ENCODE measurements around the gene FAM193A.
"Not testable (repeated sequence)": the region's sequence is repeated elsewhere in the genome, so short reads cannot be mapped to it uniquely, and the experiment has no call there.

FAM193A gene, protein sequence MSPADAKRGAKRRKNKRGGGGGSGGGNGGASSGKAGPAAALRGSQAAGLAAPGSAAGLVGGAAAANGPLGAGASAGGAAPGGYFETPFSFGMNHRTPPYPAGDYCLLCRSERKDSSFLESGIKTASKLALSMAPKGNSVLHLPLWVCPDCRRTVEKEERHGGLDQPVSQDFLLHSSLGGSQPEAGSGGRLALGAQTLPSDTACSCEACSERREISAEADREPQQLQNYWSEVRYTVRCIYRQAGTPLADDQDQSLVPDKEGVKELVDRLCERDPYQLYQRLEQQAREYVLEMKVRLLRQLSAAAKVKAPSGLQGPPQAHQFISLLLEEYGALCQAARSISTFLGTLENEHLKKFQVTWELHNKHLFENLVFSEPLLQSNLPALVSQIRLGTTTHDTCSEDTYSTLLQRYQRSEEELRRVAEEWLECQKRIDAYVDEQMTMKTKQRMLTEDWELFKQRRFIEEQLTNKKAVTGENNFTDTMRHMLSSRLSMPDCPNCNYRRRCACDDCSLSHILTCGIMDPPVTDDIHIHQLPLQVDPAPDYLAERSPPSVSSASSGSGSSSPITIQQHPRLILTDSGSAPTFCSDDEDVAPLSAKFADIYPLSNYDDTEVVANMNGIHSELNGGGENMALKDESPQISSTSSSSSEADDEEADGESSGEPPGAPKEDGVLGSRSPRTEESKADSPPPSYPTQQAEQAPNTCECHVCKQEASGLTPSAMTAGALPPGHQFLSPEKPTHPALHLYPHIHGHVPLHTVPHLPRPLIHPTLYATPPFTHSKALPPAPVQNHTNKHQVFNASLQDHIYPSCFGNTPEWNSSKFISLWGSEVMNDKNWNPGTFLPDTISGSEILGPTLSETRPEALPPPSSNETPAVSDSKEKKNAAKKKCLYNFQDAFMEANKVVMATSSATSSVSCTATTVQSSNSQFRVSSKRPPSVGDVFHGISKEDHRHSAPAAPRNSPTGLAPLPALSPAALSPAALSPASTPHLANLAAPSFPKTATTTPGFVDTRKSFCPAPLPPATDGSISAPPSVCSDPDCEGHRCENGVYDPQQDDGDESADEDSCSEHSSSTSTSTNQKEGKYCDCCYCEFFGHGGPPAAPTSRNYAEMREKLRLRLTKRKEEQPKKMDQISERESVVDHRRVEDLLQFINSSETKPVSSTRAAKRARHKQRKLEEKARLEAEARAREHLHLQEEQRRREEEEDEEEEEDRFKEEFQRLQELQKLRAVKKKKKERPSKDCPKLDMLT (N-terminal part only)

DNA sequence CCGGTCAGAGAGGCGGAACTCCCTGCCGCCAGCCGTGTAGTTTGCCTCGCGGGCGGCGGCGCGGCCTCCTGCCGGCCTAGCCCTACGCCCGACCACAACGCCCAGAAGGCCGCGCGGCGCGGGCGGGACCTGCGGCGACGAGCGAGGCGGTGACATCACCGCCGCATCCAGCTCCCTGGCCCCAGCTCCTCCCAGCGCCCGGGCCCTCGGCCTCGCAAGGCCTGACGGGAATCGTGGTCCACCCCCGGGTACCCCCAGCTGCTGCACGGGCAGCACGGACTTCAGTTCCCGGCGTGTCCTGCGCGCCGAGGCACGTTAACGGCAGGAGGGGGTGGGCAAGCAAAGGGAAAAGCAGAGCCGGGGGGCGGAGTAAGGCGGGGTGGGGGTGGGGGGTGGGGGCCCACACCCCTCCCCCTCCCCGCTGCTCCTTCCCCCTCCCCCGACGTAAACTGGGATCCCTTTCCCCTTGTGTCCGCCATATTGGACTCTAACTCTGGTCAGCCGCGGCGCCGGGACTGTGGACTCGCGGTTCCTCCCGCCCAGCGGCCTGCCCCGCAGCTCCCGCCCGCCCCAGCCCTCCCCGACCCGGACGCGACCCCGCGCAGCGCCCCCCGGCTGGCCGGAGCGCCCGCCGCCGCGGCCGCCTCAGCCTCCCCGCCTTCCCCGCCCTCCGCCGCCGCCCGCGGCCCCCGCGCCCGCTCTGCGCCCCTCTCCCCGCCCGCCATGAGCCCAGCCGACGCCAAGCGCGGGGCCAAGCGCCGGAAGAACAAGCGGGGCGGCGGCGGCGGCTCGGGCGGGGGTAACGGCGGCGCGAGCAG, at the start of gene FAM193A:
TSS of gene FAM193A (plus strand) at position 455 of the 818 bp plus-strand sequence. CDS start at position 724, 269 bp downstream.
- peak; percentile 95 to 99 (median 97) for DNase-seq (ENCODE audit: low read depth in 3 of 3)

DNA sequence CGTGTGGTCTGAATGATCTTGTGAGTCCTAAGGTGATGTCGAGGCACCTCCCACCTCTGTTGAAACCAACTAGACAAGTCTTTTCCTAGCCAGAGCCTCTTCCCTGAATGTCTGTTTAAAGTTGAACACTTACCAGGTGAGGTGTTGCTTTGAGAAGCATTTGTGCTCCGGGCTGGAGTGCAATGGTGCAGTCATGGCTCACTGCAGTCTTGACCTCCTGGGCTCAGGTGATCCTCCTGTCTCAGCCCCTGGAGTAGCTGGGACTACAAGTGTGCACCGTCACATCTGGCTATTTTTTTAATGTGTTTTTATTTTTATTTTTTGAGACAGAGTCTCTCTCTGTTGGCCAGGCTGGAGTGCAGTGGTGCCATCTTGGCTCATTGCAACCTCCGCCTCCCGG, 49.5 kb upstream of the FAM193A start:
- no peak for DNase-seq (ENCODE audit: low read depth in 3 of 3)

DNA sequence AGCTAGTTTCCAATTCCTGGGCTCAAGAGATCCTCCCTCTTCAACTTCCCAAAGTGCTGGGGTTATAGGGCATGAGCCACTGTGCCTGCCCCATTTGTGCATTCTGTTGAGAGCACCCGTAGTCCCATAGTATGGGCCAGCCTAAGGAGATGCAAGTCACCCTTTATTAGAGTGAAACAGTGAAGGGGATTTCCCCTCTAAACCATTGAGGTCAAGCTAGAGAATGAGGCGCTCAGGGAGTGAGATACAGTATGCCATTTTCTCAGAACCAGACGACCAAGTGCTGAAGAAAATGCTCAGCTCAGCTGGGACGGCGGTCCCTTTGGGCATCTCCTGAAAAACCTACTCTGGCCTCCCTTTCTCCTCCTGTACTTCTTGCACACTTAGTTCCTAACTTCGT, 48.8 kb upstream of the FAM193A start:
- no peak for DNase-seq (ENCODE audit: low read depth in 3 of 3)

DNA sequence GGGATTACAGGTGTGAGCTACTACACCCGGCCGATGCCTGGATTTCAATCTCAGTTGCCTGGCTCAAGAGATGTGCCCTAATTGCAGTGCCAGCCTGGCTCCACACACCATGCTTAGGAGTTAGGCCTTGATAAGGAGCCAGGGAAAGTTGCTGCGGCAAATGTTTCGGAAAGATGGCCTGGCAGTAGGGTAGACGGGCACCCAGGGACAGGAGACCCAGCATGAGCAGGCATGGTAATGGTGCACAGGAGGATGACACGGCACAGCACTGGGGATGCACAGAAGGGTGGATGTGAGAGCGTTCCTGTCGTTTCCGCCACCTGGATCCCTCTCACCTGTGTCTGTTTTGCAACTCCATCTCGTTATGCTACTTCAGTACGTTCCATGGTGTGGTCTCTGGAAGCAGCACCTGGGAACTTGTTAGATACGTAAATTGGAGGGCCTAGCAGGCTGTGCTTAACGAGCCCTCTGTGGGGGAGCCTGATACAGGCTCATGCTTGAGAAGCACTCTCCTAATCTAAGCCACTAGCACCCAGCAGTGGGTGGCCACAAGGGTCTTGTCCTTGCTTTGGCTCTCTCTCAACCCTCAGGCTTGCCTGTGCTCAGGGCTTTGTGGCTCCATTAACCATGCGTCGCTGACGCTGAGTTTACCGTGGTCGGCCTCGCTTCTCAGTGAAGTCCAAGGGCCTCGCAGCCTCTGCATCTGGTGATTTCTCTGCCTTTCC, 47.2 kb upstream of the FAM193A start:
- no peak for DNase-seq (ENCODE audit: low read depth in 3 of 3)

DNA sequence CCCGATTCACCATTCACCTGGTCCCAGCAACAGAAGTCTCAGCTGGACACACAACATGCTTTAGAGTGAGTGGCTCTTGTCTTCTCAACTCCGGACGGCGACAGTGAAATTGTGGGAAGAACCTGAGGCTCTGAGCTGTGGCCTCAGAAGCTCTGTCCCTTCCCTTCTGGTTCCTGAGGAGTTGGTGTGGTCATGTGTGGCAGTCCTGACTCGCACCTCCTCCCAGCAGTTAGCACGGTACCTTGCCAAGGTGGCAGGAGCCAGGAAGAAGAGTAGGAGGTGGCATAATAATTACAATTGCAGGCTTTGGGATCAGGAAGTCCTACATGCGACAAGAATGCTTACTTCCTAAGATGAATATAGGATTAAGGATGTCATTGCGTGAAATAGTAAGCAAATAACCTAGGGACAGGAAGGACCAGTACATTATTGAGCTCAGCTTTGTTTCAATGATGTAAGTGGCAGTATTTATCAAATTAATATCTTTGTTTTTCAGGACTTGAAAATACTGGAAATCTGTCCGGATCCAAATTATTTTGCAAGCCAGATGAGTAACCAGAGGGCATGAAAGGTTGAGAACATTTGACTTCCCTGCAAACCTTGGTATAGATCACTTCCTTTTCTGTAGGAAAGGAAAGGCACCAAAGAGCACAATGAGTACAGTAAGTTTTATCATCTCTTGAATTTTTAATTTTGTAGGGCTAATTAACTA, 46.5 kb upstream of the FAM193A start:
- no peak for DNase-seq (ENCODE audit: low read depth in 3 of 3)

DNA sequence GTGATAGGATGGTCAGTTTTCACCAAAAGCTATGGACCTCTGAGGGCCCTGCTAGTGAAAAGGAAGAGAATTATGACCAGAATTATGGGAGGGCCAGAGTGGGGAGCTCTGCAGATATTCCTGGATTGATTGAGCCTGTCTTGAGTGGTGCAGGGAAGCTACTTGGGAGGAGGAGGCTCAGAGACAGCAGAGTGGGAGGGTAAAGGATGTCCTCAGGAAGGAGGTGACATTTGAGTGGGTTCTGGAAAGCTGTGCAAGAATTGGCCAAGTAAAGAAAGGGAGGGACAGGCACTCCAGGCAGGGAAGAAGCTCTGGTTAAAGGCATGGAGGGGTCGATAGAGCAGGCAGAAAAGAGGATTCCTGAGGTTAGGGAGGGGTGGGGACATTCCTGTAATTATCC, 43.5 kb upstream of the FAM193A start:
- DNase-seq (ENCODE audit: low read depth in 3 of 3), result no peak

DNA sequence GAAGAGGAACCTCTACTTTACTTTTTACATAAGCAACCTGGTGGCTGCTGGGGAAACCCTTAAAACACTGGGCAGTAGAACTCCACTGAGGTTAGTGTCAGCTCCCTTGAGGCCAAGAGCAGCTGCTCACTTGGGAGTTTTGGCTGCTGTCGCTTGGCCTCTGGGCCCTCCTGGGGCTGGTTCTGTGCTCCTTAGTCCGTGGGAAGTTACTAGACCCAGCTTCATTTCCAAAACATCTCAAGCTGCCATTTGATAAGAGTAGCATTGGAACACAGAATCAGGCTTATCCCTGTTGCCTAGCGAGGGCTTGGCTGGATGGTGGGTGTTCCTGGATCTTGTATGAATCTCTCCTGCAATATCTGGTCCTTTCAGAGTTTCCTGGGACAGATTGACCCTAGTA, 41.5 kb upstream of the FAM193A start:
- DNase-seq (ENCODE audit: low read depth in 3 of 3), result no peak

DNA sequence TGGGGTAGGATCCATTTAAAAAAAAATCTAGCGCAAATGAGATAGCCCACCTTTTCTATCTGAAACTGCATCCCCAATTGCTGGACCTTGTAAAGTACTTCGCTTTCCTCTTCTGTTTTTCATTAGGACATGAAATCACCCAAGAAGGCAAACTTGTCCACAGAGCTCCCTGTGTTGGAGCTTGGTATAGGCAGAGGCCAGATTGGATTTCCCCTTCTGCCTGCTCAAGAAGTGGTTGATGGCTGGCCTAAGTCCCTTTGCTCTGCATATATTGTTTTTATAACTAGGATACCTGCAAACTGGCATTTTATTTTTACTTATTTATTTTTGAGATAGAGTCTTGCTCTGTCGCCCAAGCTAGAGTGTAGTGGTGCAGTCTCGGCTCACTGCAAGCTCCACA, 39.1 kb upstream of the FAM193A start:
- no peak for DNase-seq (ENCODE audit: low read depth in 3 of 3)

DNA sequence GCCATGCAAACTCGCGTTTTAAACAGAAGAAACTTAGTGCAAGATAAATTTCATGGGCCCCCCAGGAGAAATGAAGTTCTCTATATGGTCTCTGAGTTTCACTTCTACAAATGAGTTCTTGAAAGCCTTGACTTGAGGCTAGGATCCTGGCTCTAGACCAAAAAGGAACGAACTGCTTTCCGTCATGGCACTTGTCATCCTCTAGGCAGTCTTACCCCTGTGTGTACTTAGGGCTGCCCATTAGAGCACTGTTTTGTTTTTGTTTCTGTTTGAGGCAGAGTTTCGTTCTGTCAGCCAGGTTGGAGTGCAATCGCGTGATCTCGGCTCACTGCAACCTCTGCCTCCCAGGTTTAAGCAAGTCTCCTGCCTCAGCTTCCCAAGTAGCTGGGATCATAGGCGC, 38.5 kb upstream of the FAM193A start:
- no peak for DNase-seq (ENCODE audit: low read depth in 3 of 3)

DNA sequence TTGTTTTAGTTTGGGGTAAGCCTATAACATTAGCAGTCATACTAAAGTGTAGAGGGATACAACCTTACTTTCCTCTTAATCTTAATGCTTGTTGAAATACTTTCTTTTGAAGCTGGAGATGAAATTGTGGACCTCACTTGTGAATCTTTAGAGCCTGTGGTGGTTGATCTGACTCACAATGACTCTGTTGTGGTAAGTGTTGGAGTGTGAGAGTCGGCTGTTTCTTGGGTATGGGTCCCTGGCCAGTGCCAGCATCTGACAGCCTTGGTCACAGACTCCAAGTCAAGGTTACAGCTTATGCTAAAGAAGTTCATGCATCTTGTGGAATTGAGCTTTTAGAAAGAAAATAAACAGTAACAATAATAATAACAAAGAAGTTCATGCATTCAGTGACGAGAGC, 35.9 kb upstream of the FAM193A start:
- DNase-seq (ENCODE audit: low read depth in 3 of 3), result no peak

DNA sequence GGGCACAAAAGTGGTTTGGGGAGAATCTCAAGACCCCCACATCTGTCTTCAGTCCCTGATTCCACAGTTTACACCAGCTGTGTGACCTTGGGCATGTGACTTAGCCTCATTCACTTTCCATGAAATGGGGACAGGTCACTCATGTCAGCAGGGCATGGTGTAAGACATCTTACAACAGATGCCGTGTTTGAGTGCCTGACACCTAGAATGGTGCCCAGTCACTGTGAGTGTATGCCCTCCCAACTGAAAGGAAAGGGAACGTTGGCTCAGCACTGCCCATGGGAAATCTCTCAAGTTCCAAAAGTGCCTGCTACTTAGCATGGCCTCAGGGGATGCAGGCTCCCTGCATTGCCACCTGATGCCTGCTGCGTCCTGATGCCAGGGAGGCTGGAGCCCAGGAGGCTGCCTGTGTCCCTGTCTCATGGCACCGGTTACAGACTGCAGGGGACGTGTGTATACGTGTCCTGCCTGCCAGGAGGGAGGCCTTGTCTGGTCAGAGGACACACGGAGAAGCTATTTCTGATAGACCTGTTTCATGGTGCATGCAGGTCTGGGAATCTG, 35.3 kb upstream of the FAM193A start:
- no peak for DNase-seq (ENCODE audit: low read depth in 3 of 3)

DNA sequence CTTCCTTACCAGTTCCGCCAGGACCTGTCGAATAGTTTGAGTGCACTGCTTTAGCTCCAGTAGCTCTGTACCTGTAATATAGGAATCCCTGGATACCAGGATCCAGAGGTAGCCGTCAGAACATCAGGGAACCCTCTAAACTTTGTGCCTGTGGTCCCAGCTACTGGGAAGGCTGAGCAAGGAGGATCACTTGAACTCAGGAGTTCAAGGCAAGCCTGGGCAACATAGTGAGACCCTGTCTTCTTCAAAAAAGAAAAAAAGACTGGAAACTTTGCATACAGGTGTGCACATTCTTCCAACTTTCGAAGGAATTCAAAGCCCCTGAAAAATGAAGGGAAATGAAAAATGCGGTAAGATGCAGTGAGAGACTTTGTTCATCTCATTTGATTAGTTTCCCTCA, 32.6 kb upstream of the FAM193A start:
- DNase-seq (ENCODE audit: low read depth in 3 of 3), result no peak

DNA sequence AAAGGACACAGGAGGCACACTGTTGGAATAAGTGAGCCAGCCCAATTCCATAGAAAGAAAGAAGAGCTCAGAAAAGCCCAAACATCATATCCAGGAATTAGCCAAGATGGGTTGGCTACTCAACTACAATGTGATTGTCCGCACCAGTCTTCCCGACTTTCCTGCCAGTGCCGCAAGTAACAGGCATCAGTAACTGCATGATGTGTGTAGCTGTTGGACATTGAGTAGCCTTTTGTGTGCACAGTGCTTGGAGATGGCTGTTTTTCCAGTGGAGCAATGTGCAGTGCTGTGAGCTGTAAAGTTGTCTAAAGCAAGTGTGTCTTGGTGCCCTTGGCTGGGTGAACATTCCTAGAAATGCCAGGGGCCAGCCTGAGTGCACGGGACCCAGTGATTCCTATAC, 29.2 kb upstream of the FAM193A start:
- no peak for DNase-seq (ENCODE audit: low read depth in 3 of 3)

DNA sequence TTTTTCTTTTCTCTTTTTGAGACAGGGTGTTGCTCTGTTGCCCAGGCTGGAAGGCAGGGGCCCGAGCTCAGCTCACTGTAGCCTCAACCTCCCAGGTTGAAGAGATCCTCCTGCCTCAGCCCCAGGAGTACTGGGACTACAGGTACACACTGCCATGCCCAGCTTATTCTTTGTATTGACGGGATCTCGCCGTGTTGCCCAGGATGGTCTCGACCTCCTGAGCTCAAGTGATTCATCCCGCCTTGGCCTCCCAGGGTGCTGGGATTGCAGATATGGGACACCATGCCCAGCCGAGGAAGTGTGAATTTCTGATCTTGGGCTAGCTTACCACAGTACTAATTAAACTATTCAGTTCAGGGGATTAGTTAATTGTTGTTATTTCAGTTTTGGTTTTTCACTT, 28.6 kb upstream of the FAM193A start:
- DNase-seq (ENCODE audit: low read depth in 3 of 3), result no peak

DNA sequence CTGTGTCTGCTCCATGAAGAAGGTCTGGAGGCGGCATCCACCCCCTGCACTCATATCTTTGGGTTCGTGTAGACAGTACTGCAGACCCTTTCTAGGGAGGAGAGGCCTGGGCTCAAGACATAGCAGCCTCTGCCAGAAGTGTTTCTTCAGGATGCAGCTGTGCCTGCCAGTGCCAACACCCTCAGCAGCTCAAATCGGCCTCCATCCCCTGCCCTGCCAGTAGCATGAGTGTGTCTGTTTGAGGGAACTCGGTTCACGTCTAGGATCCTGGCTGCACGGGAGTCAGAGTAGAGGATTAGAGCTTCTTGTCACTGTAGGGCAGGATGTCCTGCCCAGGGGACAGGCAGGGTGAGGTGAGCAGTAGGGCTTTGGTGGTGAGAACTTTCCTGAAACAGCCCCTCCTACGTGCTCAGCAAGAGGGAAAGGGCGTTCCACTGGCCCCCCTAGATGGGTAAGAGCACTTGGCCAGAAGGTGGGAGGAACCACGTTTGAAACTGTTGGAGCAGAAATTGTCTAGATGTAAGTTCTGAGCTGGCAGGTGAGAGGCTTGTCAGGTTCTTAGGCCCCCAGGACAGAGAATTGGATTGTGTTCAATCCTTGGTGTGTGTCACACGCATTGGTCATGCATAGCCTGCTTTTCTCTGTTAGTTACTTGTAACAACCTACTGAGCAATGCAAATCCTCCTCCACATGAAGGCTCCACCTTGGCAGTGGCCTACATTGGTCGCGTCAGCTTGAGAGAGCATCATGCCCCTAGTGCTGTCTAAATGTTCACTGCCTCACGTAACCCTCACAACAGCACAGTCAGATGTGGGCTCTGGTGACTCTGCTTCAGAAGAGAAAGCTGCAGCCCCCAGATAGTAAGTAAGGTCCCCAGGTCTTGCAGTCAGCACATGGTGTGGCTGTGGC, 25.8 kb upstream of the FAM193A start:
- DNase-seq (ENCODE audit: low read depth in 3 of 3), result no peak

DNA sequence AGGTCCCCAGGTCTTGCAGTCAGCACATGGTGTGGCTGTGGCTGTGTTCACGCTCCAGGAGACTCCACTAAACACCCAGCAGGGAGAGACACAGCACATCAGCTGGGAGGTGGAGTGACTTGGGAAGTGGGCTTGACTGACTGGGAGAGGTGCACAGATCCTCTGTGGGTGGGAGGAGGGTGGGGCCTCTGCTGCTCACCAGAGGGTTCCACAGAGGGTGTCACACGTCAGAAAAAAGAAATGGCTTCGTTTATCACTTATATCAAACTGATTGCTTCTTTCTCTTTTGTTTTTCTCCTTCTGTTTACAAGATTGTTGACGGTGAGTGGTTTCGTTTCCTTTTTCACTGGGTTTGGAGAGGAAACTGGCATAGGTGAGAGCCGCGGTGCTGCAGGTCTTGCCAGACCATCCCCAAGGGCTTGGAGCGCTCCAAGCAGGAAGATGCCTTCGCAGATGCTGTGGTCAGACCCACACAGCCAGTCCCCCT, 24.8 kb upstream of the FAM193A start:
- DNase-seq (ENCODE audit: low read depth in 3 of 3), result no peak

DNA sequence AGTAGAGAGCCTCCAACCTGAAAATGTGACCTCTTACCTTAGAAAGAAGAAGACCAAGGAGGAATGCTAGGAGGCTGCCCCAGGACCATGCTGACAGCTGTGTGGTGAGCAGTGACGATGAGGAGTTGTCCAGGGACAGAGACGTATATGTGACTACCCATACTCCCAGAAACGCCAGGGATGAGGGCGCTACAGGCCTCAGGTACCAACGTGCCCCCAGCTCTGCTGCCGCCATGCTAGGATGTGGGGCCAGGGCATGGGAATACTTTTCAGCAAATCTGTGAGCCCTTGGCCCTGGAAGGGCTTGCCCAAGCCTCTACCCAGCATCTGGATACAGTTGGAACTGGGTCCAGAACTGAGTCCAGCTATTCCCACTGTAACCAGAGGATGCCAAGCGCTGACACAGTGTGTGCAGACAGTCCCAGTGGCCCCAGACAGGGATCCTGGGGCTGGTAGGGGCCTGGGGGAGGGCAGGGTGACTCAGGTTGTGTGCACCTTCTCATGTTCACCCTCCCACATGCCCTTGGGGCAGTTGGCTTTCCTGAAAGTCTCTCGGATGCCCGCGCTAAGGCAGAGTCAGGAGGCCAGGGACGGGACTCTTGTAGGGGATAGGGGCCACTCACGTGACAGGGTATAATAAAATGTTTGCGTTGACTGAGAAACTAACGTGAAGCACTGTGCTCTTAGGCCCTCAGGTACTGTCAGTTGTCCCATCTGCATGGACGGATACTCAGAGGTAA, 23.9 kb upstream of the FAM193A start:
- DNase-seq (ENCODE audit: low read depth in 3 of 3), result no peak

DNA sequence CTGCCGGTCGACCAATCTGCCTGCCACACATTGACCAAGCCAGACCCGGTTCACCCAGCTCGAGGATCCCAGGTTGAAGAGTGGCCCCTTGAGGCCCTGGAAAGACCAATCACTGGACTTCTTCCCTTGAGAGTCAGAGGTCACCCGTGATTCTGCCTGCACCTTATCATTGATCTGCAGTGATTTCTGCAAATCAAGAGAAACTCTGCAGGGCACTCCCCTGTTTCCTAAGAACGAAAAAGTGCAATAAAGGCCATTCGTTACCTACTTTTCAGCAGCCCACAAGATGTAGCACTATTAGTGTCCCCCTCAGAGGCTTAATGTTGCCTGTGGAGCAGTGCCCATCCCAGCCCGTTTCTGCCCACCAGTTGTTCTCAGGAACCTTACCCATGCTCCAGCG, 22.3 kb upstream of the FAM193A start:
- not testable (repeated sequence) for DNase-seq (ENCODE audit: low read depth in 3 of 3)

All from stimulated activated CD4-positive, alpha-beta T cell treated with anti-CD3 and anti-CD28 coated beads, TNF-alpha, amount 100 ng/mL, for 24 hours (primary cell).